Common myeloid progenitor, CD34-positive (primary cell): Measurements from ENCODE around the gene ZNF629.

Source experiments
- CTCF ChIA-PET: fragments of 350-600 bp; sonication (Branson Sonifier 250); formaldehyde crosslinking; loops from one replicate; lab custom pipeline; 2021; ENCODE audit warnings: antibody characterized with exemption; lab: Charles Lee
- POLR2A ChIA-PET: fragments of 350-600 bp; sonication (Branson Sonifier 250); formaldehyde crosslinking; loops from one replicate; lab custom pipeline; 2021; ENCODE audit warnings: antibody characterized with exemption; lab: Charles Lee
- DNase-seq, 3 donors: peaks; one replicate each; pipeline versions ENCODE4 v3.0.0 to v3.0.0-alpha.2; 2013
- H3K27ac ChIP-seq, 2 experiments: 1 replicate in 1 of 2; 2 replicates in 1 of 2; pipeline ENCODE4 v1.7.0; 2013; ENCODE audit warnings: inconsistent platforms in 2 of 2, low read length in 2 of 2, mild to moderate bottlenecking in 2 of 2, low read depth in 1 of 2, moderate library complexity in 1 of 2; ENCODE audit not compliant: severe bottlenecking in 2 of 2, insufficient read depth in 1 of 2, poor library complexity in 1 of 2
- H3K27me3 ChIP-seq, 5 experiments: replicated peaks in 2 of 5; 1 replicate in 3 of 5; 2 replicates in 2 of 5; pipeline versions ENCODE4 v1.6.1 to v1.7.0; 2013; ENCODE audit warnings: low read length in 4 of 5, mild to moderate bottlenecking in 2 of 5, moderate library complexity in 2 of 5, inconsistent platforms in 1 of 5; ENCODE audit not compliant: insufficient read depth in 5 of 5, control insufficient read depth in 4 of 5
- H3K36me3 ChIP-seq, 4 experiments: 1 replicate in 2 of 4; 2 replicates in 2 of 4; pipeline versions ENCODE4 v1.6.1 to v1.7.0; 2013; ENCODE audit warnings: low read length in 3 of 4, control low read depth in 1 of 4, mild to moderate bottlenecking in 1 of 4; ENCODE audit not compliant: control insufficient read depth in 4 of 4, insufficient read depth in 4 of 4
- H3K4me1 ChIP-seq, 4 experiments: 1 replicate in 3 of 4; 2 replicates in 1 of 4; pipeline versions ENCODE4 v1.6.1 to v1.7.1; 2013; ENCODE audit warnings: low read length in 3 of 4, mild to moderate bottlenecking in 3 of 4, control low read depth in 1 of 4, inconsistent platforms in 1 of 4, moderate library complexity in 1 of 4; ENCODE audit not compliant: control insufficient read depth in 4 of 4, insufficient read depth in 4 of 4; ENCODE audit errors: control extremely low read depth in 1 of 4
- H3K4me3 ChIP-seq, 7 experiments: 1 replicate in 4 of 7; 2 replicates in 3 of 7; pipeline versions ENCODE4 v1.5.1 to v1.7.0; 2013; ENCODE audit warnings: mild to moderate bottlenecking in 7 of 7, low read length in 6 of 7, moderate library complexity in 6 of 7, inconsistent platforms in 2 of 7, low read depth in 2 of 7, control low read depth in 1 of 7; ENCODE audit not compliant: insufficient read depth in 4 of 7, control insufficient read depth in 1 of 7; ENCODE audit errors: extremely low read depth in 1 of 7
- H3K9me3 ChIP-seq, 5 experiments: 1 replicate in 4 of 5; 2 replicates in 1 of 5; pipeline versions ENCODE4 v1.6.1 to v1.7.1; 2013; ENCODE audit warnings: low read length in 4 of 5, mild to moderate bottlenecking in 2 of 5, inconsistent platforms in 1 of 5, low read depth in 1 of 5, moderate library complexity in 1 of 5; ENCODE audit not compliant: control insufficient read depth in 4 of 5, insufficient read depth in 2 of 5; ENCODE audit errors: control extremely low read depth in 1 of 5
- WGBS: methylation state at CpG from one replicate; pipeline ENCODE4 v1.1.5; 2013; ENCODE audit not compliant: insufficient coverage; 5-methylcytosine and 5-hydroxymethylcytosine counted together

ZNF629 gene

DNA sequence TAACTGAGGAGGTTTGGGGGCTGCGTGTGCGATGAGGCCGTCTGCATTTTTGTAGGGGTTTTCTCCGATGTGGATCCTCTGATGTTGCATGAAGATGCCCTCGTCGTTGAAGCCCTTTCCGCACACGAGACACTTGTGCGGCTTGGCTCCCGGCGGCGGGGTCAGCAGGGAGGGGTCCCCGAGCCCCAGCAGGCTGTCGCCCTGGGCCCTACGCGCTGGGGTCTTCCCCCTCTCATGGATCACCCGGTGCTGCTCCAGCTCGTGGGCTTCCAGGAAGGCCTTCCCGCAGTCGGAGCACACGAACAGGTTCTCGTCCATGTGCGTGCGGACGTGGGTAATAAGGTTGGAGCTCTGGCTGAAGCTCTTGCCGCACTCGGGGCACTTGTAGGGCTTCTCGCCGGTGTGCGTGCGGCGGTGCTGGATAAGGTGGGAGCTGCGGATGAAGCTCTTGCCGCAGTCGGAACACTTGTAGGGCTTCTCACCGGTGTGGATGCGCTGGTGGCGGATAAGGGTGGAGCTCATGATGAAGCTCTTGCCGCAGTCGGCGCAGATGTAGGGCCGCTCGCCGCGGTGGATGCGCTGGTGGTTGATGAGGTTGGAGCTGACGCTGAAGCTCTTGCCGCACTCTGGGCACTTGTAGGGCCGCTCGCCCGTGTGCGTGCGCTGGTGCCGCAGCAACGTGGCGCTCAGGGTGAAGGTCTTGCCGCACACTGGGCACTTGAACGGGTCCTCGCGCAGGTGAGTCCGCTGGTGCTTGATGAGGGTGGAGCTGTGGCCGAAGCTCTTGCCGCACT is 4.3 kb downstream of the ZNF629 start:
- Histone ChIP-seq H3K36me3 (peaks cover 4 to 38% (median 23%) of the 10 kb centered on the region in 4 experiments), H3K4me3 (no peak overlapping the region), H3K27me3 (no peaks in the 10 kb centered on the region), H3K27ac (no peak overlapping the region), H3K9me3 (no peaks in the 10 kb centered on the region), H3K4me1 (peaks cover 0 to 17% (median 12%) of the 10 kb centered on the region in 4 experiments)
- WGBS: 97% methylated on average over 62 of the region's 63 CpGs
- no peak for DNase-seq
- POLR2A ChIA-PET: no interaction called here
- CTCF ChIA-PET: interaction anchor here (0.9 to 2.1 kb wide), 6 partner anchors 10 to 35 kb away, joined by 3 to 5 read pairs (median 3); no protein-coding TSS in a partner anchor

- 95% methylated on average over 3 of the region's 4 CpGs for WGBS
- Histone ChIP-seq H3K4me1 (peaks cover 0 to 17% (median 10%) of the 10 kb centered on the region in 4 experiments), H3K27me3 (no peaks in the 10 kb centered on the region), H3K36me3 (peaks cover 4 to 38% (median 23%) of the 10 kb centered on the region in 4 experiments), H3K9me3 (no peaks in the 10 kb centered on the region), H3K27ac (peak overlapping the region in 1 of 2 experiments; percentile 25), H3K4me3 (no peak overlapping the region)
- CTCF ChIA-PET: interaction anchor here (0.7 kb wide), 1 partner anchor 15 kb away, joined by 3 read pairs; no protein-coding TSS in a partner anchor
- no peak for DNase-seq
- POLR2A ChIA-PET: no interaction called here
These were observed 6.5 kb downstream of the ZNF629 start for GRCh38 chr16:30780549-30780948.

DNA sequence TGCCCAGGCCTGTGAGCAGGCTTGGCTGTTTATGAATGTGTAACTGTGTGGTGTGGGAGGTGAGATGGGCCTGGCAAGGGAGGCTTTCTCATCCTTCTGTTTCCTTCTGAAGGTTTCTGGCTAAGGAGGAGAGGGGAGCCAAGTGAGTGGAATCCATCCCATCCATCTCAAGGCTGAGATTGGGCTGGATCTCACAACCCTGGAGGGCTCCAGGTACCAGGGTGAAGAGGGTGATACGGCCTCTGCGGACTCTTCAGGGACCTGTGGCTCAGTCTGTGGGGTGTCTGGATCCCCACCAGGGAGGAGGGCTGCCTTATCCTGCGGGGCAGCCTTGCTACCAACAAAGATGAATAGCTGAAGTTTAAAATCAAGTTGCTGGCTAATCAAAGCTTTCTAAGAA is 7.0 kb downstream of the ZNF629 start:
- peaks cover 4 to 36% (median 23%) of the 10 kb centered on the region in 4 experiments for H3K36me3 ChIP-seq
- H3K4me1 ChIP-seq: peaks cover 0 to 21% (median 15%) of the 10 kb centered on the region in 4 experiments
- H3K27ac ChIP-seq: peak overlapping the region in 1 of 2 experiments; percentile 25
- ChIA-PET CTCF (interaction anchor here (0.8 kb wide), 1 partner anchor 27 kb away, joined by 4 read pairs; no protein-coding TSS in a partner anchor), POLR2A (no interaction called here)
- no peak for DNase-seq
- 100% methylated on average over 3 of the region's 3 CpGs for WGBS
- H3K4me3 ChIP-seq: no peak overlapping the region
- no peaks in the 10 kb centered on the region for H3K27me3 ChIP-seq
- H3K9me3 ChIP-seq: no peaks in the 10 kb centered on the region

DNA sequence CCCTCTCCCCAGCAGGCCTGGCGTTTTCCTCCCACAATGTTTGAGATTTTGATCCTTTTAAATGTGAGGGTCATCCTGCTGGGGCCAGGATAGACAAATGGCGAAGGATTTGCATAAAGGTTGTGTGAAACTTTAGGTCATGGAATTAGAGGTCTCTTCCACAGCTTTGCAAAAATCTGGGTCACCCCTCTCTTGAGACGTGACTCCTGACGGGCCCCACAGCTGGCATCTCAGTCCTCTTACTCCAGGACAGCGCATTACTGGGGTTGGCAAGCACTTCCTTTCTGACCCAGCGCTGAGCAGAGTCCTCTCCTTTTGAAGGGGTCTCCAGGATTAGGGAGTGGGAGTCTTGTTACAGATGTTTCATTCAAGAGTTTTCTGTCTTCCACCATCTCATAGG is 7.4 kb downstream of the ZNF629 start:
- WGBS: 95% methylated on average over 6 of the region's 6 CpGs
- DNase-seq: no peak
- CTCF ChIA-PET: interaction anchor here (0.8 to 2.2 kb wide), 2 partner anchors 28 to 35 kb away, joined by 4 read pairs; no protein-coding TSS in a partner anchor
- Histone ChIP-seq H3K36me3 (peaks cover 4 to 36% (median 23%) of the 10 kb centered on the region in 4 experiments), H3K27ac (no peak overlapping the region), H3K4me3 (no peak overlapping the region), H3K27me3 (no peaks in the 10 kb centered on the region), H3K4me1 (peaks cover 0 to 25% (median 19%) of the 10 kb centered on the region in 4 experiments), H3K9me3 (no peaks in the 10 kb centered on the region)
- POLR2A ChIA-PET: no interaction called here

- Histone ChIP-seq H3K4me1 (peaks cover 0 to 25% (median 20%) of the 10 kb centered on the region in 4 experiments), H3K4me3 (no peak overlapping the region), H3K9me3 (no peaks in the 10 kb centered on the region), H3K27ac (peak overlapping the region in 1 of 2 experiments; percentile 39), H3K36me3 (peaks cover 4 to 38% (median 25%) of the 10 kb centered on the region in 4 experiments), H3K27me3 (no peaks in the 10 kb centered on the region)
- POLR2A ChIA-PET: no interaction called here
- CTCF ChIA-PET: interaction anchor here (1.4 to 2.2 kb wide), 4 partner anchors 14 to 164 kb away, joined by 3 to 8 read pairs (median 4); no protein-coding TSS in a partner anchor
- over 99% methylated on average over 13 of the region's 14 CpGs for WGBS
- DNase-seq: no peak
These were observed 8.3 kb downstream of the ZNF629 start for GRCh38 chr16:30778549-30779244.

DNA sequence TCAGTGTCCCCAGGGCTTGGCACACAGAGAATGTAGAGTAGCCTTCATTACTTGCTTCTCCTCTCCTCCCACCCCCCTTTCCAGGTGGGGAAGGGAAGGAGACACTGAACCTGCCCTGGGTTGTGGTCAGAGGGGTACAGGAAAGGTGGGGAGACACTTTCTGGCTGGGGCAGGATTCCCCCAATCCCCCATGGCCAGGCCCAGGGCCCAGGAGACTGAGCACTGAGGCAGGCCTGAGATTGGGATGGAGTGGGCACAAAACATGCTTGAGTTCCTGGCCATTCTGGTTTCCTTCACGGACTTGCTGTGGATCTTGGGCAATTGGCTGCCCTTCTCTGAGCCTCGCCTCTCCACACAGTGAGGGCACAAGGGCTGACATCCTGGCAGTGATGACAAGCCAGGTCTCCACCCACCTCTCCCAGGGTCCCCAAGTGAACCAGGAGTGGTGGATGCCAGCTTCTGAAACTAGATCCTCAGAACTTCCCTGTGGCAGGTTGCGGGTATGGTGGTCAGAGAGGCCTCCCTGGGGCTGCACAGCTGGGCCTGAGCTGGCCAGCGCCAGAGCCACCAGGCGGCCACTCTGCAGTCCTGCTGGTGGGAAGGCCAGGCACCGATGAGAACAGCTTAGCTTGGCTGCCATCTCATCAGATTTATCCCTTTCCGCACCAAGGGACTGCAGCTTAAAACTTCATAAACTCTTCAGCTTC is 9.3 kb downstream of the ZNF629 start:
- no peaks in the 10 kb centered on the region for H3K27me3 ChIP-seq
- no peak for DNase-seq
- WGBS: 100% methylated on average over 5 of the region's 7 CpGs
- ChIA-PET POLR2A (interaction anchor here (0.6 kb wide), 1 partner anchor 10 kb away, joined by 3 read pairs; no protein-coding TSS in a partner anchor), CTCF (interaction anchor here (1.0 to 2.2 kb wide), 6 partner anchors 11 to 165 kb away, joined by 3 to 8 read pairs (median 4); no protein-coding TSS in a partner anchor)
- H3K4me1 ChIP-seq: peaks cover 0 to 25% (median 20%) of the 10 kb centered on the region in 4 experiments
- H3K36me3 ChIP-seq: peaks cover 10 to 38% (median 24%) of the 10 kb centered on the region in 4 experiments
- no peaks in the 10 kb centered on the region for H3K9me3 ChIP-seq
- peak overlapping the region in 1 of 2 experiments; percentile 39 for H3K27ac ChIP-seq
- no peak overlapping the region for H3K4me3 ChIP-seq
